ENCODE results near the gene KANSL2. TPM values are rescaled to one million over a fixed set of nuclear protein-coding genes. Genes with fewer than 3 reads are reported as not detected.

Gene KANSL2
- total and polyA plus RNA-seq, 2 donors (not counting 1 experiment from before 2014, with no cell fraction given): 47.3 to 64.6 TPM

GRCh38 chr12:48687592-48687991 lies 5.6 kb upstream of the KANSL2 start:
- POLR2A ChIA-PET: no interaction called here

More at GRCh38 chr12:48687592-48687991, 5.6 kb upstream of the KANSL2 start:
- Histone ChIP-seq H2AFZ (ENCODE audit: insufficient read depth, low read depth, low read length, poor library complexity, severe bottlenecking) (no peak overlapping the region), H3K79me2 (ENCODE audit: control insufficient read depth, insufficient read depth, low read length) (no peaks in the 10 kb centered on the region), H3K9ac (ENCODE audit: low read length) (no peak overlapping the region), H3K4me2 (replicated peaks; ENCODE audit: low read depth, low read length, poor library complexity, severe bottlenecking) (no peak overlapping the region), H3K27ac (ENCODE audit: low read length in 2 of 2) (no peak overlapping the region), H3K4me3 (ENCODE audit: control extremely low read depth in 1 of 5, extremely low read depth in 1 of 5, insufficient read depth in 1 of 5, low read depth in 2 of 5, low read length in 4 of 5) (no peak overlapping the region), H4K20me1 (ENCODE audit: control insufficient read depth, insufficient read depth, low read length, poor library complexity, severe bottlenecking) (peaks cover 1% of the 10 kb centered on the region), H3K27me3 (replicated peaks in 1 of 4; ENCODE audit: control extremely low read depth in 1 of 4, control insufficient read depth in 3 of 4, insufficient read depth in 4 of 4, low read length in 3 of 4) (no peaks in the 10 kb centered on the region), H3K36me3 (replicated peaks in 1 of 2; ENCODE audit: control extremely low read depth in 1 of 2, control insufficient read depth in 1 of 2, extremely low read depth in 1 of 2, insufficient read depth in 2 of 2, low read length in 1 of 2) (peaks cover 0 to 33% of the 10 kb centered on the region in 2 experiments), H3K4me1 (ENCODE audit: control insufficient read depth in 2 of 2, insufficient read depth in 2 of 2, low read length in 2 of 2) (peaks cover 0 to 3% of the 10 kb centered on the region in 2 donors), H3K9me3 (ENCODE audit: control extremely low read depth in 1 of 3, control insufficient read depth in 2 of 3, insufficient read depth in 1 of 3, low read length in 2 of 3) (no peaks in the 10 kb centered on the region)
- Mint-ChIP-seq H3K9me3 (ENCODE audit: insufficient read depth) (no peaks in the 10 kb centered on the region), H3K4me3 (no peak overlapping the region), H3K27ac (no peak overlapping the region), H3K27me3 (no peaks in the 10 kb centered on the region), H3K4me1 (peaks cover 2% of the 10 kb centered on the region)
- no peak for TF ChIP-seq CTCF (IDR thresholded peaks at IDR 0.05)
- TF ChIP-seq EZH2 (IDR thresholded peaks at IDR 0.05; ENCODE audit: borderline replicate concordance, insufficient read depth, low read depth, low read length, poor library complexity, severe bottlenecking): no peak
- ATAC-seq (ENCODE audit: low read depth) (no peak), DNase-seq (no peak)
- intact Hi-C loops (cut with micrococcal nuclease): no loop called here
- no CpG with 5 or more reads among the region's 4 CpGs for WGBS (ENCODE audit: insufficient coverage)
- CTCF ChIA-PET: no interaction called here
